Activated CD4-positive, alpha-beta T cell treated with anti-CD3 and anti-CD28 coated beads for 1 hour (primary cell): ENCODE data around the gene C5orf63.
A peak's percentile ranks its signal among the peaks of the same experiment; 100 is the strongest.
"Not testable (repeated sequence)": the region's sequence is repeated elsewhere in the genome, so short reads cannot be mapped to it uniquely, and the experiment has no call there.

Experiments
- DNase-seq: peaks from one replicate; pipeline ENCODE4 v3.0.0-alpha.2; 2020

C5orf63 gene

DNA sequence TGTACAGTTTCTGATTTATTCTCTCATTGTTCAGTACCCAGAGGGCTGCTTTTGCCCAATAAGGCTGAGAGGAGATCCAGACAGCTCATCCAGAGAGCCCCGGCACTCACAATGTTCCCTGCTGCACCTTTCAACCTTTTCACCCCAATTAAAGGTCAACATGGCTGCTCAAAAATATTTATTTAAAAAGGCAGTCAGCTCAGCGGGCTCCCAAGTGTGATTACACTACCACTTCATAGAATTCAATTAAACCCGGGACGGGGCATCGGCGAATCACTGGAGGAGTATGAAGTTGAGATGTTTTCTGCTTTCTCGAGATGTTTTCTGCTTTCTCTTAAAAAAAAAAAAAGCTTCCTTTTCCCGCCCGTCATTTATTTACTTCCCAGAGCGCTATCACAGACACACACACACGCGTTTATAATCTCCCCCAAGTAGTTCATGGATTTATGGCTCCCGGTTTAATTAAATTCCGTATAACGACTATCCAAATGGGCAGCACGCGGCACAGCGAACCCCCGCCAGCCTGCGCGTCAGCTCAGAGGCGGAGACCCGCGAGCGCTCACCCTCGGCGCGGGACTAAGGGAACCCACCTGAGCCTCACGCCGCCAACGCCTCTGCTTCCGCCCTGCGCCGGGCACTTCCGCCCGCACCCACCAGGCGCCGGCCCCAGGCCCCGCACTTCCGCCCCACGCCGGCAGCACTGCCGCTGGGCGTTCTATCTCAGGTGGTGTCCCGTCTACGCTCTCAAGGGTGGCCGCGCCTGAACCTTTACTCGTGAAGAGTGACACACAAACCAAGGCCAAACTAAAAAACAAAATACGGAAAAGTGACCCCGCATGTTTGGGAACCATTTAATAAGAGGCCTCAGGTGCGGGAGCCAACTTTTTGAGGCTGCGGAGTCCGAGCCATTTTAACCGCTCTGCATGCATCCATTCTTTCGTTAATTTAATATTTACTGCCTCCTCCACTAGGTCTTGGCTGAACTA is at the start of gene C5orf63:
Gene C5orf63, minus strand, starts transcription at position 642 of the 986 bp plus-strand sequence. CDS start 14,507 bp downstream, outside the sequence.
- peak; percentile 44 for DNase-seq

GRCh38 chr5:127112347-127112864 is 39.1 kb upstream of the C5orf63 start:
- DNase-seq, result no peak

DNA sequence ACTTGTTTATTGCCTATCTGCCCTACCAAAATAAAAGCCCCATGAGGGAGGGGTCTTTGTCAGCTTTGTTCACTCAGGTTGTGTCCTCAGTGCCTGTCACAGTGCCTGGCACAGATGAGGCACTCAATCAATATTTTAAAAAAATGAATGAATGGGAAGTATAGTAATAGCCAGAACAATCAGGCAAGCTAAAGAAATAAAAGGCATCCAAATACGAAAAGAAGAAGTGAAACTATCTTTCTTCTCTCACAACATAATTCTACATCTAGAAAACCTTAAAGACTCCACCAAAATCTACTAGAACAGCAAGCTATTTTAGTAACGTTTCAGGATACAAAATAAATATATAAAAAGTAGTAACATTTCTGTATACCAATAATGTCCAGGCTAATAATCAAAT is 37.8 kb upstream of the C5orf63 start:
- no peak for DNase-seq

DNA sequence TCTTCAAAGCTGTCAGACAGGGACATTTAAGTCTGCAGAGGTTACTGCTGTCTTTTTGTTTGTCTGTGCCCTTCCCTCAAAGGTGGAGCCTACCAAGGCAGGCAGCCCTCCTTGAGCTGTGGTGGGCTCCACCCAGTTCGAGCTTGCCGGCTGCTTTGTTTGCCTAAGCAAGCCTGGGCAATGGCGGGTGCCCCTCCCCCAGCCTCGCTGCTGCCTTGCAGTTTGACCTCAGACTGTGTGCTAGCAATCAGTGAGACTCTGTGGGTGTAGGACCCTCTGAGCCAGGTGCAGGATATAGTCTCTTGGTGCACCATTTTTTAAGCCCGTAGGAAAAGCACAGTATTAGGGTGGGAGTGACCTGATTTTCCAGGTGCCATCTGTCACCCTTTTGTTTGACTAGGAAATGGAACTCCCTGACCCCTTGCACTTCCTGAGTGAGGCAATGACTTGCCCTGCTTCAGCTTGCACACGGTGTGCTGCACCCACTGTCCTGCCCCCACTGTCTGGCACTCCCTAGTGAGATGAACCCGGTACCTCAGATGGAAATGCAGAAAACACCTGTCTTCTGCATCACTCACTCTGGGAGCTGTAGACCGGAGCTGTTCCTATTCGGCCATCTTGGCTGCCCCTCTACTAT is 35.4 kb upstream of the C5orf63 start:
- not testable (repeated sequence) for DNase-seq

DNA sequence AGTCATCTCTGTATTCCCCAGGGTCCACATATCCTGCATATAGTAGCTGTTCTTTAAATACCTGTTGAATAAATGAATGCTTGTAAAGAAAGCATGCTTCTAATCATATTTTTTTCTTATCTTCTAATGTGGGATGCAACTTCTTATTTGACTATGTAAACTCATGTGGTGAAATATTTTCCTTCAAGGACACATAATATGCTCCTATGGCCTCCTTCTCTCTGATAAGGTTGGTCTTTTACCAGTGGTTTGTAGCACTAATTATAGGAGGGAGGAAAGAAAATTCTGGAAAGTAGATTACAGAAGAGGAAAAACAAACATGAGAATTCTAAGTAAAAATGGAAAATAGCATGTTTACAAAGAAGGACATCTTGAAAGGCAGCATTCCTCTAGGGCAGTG is 28.6 kb upstream of the C5orf63 start:
- no peak for DNase-seq

- DNase-seq, result no peak
Measured at GRCh38 chr5:127101533-127101932, 28.2 kb upstream of the C5orf63 start.

DNA sequence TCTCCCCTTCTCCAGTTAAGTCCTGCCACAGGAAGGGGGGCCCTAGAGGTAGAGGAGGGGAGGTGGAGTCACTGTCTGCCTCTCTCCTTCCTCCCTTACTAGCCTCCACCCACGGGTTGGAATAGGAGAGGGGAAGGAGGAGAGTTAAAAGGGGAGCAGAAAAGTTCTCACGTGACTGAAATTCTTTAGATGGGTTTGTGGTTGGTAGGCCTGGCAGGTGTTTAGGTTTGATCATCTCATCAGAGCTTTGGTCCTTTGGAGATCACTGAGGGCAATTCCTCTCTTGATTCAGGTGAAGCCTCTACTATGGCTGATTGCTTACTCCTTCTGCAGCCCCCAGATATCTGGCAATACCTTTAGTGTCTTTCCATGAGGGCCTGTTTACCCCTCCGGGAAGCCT is 24.9 kb upstream of the C5orf63 start:
- DNase-seq, result no peak

DNA sequence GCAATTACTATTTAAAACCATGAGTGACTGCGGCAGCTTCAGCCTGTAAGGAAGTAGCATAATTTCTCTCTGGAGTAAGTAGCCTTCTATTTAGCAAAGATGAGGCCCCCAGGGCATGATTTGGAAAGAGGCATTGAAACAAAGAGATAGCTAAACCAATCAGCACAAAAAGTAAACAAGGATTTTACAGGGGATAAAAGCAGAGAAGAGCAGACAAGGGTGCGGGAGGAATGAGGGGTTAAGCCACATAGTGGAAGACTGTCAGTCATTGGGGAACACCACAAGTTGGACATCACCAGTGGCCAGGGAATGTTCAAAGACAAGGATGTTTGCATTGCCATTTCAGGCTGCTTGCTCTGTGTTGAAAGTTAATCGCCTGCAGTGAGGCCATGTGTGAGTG is 24.0 kb upstream of the C5orf63 start:
- no peak for DNase-seq

DNA sequence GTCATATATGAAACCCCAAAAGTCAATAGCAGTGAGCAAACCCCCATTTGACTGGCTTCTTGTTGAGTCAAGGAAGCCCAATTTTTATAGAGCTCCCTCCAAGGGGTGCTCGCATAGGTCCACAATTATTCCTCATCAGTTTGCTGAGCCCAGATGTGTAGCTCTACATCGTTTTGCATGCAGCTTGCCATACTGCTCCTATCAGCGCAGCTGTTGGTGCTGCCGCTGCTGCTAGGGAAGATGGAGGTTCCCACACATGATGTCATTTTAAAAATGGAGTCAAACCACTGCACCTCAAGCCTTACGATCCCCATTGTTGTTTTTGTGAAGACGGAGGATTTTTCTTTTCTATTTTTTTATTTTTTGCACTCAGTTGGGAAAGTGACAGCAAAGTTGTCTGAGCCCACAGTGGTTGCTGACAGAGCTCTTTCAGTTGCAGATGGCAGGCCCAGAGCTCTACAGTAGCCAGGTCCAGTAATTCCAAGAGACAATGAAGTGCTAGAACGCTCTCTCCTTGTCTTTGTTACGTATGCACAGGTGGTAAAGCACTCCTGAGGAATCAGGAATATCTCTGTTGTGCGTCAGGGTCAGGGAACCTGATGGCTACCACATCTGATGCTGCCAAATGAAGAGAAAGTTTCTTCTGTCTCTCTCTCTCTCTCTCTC is 23.2 kb upstream of the C5orf63 start:
- no peak for DNase-seq

DNA sequence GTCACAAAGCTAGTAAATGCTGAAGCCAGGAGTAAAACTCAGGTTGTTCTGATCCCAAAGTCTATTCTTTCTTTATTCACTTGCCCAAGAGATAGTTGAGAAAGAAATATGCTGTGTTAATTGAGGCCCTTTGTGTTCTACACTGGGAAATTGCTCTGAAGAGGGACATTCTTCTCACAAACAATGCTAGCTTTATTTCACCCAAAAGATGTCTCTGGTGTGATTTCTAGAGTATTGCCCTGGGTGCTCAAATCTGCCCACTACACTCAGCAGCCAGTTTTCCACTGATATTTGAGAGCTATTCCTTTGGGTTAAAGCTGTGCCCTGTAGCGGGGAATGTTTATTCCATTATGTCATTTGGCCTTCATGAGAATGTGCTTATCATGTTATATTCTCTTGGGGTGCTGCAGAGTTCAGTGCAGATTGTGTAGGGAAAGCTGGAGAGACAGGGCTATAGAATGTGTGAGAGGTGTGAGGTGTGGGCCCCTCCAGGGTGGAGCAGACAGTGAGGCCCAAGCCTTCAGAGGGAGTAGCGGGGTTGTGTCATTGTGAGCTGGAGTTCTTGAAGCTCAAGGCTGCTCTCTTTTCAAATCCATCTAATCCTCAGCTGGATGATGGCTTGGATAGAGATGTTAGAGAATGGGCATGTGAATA is 21.0 kb upstream of the C5orf63 start:
- DNase-seq, result no peak

DNA sequence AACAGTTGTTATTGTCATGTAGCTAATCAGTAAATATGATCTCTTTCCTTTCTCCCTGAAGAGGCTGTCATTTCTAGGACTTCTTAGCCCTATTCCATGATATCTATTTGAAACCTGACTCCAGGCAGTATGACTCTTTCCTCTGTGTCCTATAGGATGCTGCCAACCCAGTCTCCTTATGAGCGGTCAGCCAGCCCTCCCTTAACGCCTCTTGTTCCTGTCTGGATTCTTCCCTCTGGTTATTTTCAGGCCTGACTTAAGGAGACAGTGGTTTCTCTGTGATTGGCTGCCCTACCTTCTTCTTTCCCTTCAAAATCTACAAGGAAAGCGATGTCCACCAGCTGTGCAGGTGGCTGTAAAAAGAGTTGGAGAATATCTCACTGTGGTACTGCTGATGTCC is 19.4 kb upstream of the C5orf63 start:
- no peak for DNase-seq

- no peak for DNase-seq
Measured at GRCh38 chr5:127089191-127089590, 15.9 kb upstream of the C5orf63 start.

DNA sequence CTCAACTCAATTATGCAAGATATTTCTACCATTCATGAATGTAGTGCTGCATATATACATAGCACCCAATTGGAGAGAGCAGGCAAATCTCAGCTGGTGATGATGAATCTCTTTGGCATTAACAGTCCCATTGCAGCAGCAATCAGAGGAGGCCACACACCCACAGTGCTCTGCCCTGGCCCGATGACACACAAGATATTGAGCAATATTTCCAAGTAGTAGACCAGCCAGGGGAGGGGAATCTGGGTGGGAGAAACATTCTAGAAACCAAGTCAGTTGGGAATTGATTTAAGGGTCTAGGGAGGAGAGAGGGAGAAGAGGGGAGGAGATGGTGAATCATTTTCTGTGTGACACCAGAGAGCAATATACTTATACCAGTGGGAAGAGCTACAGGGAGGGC is 14.9 kb upstream of the C5orf63 start:
- no peak for DNase-seq

DNA sequence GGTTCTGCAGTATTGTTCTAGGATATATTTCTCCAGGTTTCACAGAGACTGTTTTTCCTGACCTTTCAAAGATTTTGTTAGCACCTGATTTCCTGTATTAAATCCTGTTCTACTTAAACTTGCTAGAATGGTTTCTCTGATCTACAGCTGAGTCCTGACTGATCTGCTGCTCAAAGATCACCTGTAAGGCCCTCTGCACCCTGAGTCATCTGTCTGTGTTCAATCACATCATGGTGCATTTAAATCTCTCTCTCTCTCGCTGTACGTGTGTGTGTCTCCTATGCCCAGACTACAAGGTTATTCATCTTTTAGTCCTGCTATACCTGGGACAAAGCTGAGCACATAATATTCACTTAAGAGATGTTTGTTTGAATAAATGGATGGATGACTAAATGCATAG is 13.3 kb upstream of the C5orf63 start:
- no peak for DNase-seq

- DNase-seq, result no peak
Measured at GRCh38 chr5:127085796-127086195, 12.5 kb upstream of the C5orf63 start.

- DNase-seq, result no peak
Measured at GRCh38 chr5:127085371-127085770, 12.1 kb upstream of the C5orf63 start.

- DNase-seq, result no peak
Measured at GRCh38 chr5:127084656-127085055, 11.4 kb upstream of the C5orf63 start.

GRCh38 chr5:127083711-127084110 is 10.4 kb upstream of the C5orf63 start:
- no peak for DNase-seq

DNA sequence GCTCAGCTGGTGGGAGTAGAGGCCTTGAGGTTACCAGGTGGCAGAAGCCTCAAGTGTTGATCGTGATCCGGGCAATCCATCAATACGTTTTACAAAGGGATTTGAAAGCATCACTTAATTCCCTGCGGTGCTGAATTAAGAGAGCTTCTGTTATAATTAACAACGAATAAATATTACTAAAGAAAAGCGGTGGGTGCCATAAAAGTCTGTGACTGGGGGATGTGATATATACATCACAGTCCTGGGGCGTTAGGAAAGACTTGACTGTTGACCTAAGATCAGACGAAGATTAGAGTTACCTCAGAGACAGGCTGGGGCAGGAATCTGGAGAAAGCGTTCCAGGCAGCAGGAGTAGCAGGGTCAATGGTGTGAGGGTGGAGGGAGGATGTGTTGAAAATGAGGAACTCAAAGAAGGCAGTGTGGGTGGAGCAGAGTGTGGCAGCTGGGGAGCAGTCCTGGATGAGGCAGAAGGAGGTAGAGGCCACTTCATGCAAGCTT is 6.7 kb upstream of the C5orf63 start:
- no peak for DNase-seq

DNA sequence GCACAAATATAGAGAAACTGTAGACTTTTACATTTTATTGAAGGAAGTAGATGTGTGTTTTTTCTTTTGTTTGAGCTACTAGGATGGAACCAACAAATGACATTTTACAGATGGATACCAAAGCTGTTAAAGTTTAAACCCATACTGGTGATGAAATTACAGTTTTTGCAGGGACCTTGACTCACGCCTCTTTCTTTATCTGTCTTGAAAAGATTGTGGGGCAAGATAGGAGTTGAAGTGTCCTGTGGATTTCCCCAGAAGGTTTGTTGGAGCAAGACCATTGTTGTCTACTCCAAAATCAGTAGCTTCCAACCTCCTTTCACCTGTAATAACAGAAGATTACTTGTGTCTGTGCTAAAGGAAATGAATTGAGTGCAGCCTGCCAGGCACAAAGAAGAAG is 4.1 kb upstream of the C5orf63 start:
- DNase-seq, result no peak

DNA sequence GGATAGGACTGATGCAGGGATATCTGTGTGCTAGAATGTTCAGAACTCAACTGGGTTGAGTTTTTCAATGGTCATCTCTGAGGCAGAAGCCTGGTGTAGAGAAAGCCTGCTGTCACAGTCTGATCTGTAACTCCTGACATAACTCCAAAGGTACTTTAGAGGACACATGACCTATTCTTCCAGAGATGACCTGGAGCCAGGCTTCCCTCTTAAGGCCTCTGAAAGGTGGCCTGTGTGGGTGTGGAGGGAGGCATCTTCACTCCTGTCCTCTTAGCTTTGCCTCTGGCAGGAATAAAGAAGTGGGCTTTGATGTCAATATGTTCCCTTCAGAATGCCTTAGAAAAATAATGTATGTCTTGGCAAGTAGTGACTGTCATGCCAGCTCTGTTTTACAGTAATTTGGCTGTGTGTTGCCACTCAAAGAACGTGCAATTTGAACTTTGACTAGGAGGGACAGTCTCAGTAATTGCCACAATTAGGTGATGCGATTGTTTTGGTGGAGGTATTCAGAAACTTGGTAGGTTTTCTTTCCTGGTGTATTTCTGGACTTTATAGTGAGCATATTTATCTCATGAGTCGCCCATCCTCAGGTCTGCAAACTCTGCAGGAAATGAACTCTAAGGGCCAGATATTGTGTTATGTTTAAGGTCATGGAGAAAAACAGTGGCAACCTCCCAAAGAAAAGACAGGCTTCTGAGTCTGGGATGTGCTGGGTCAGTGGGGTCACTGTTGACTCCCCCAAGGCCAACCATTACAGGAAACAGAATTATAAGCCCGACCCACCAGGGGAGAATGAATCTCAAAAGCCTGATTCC is 3.2 kb upstream of the C5orf63 start:
- no peak for DNase-seq

DNA sequence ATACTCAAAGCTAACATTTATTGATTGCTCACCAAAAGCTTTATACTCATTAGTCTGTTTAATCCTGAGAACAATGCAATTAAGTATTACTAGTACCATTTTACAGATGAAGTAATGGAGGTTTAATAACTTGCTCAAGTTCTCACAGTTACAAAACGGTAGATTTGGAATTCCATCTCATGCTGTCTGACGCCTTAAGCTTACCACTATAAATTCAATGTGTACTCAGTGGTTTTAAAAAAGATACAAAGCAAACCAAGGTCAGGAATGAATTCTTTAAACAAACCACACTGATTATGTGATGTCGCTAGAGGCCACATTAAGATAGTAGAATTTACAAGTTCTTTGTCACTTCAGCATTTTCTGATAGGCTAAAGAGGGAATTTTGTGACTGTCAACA is 1.2 kb upstream of the C5orf63 start:
- no peak for DNase-seq
